ENCODE data around the gene PLPP3.

The PLPP3 gene

GRCh38 chr1:56527548-56528302 lies 51.6 kb downstream of the PLPP3 start:
- DNase-seq (ENCODE audit: insufficient read length, low spot score) = peak; percentile 8
- FAIRE-seq = no peak

GRCh38 chr1:56526571-56527174 lies 52.7 kb downstream of the PLPP3 start:
- FAIRE-seq (no peak), DNase-seq (ENCODE audit: insufficient read length, low spot score) (no peak)

- no peak for DNase-seq (ENCODE audit: insufficient read length, low spot score)
- FAIRE-seq = no peak
Measured at GRCh38 chr1:56525489-56526041, 53.8 kb downstream of the PLPP3 start.

GRCh38 chr1:56524263-56524662 lies 55.1 kb downstream of the PLPP3 start:
- no peak for FAIRE-seq
- no peak for DNase-seq (ENCODE audit: insufficient read length, low spot score)

- FAIRE-seq = no peak
- no peak for DNase-seq (ENCODE audit: insufficient read length, low spot score)
Measured at GRCh38 chr1:56522680-56523079, 56.7 kb downstream of the PLPP3 start.

GRCh38 chr1:56520016-56520601 lies 59.3 kb downstream of the PLPP3 start:
- no peak for FAIRE-seq
- DNase-seq (ENCODE audit: insufficient read length, low spot score) = no peak

- no peak for FAIRE-seq
- no peak for DNase-seq (ENCODE audit: insufficient read length, low spot score)
Measured at GRCh38 chr1:56517404-56518130, 61.8 kb downstream of the PLPP3 start.

GRCh38 chr1:56516539-56517252 lies 62.7 kb downstream of the PLPP3 start:
- FAIRE-seq = no peak
- no peak for DNase-seq (ENCODE audit: insufficient read length, low spot score)

GRCh38 chr1:56515898-56516538 lies 63.3 kb downstream of the PLPP3 start:
- FAIRE-seq (no peak), DNase-seq (ENCODE audit: insufficient read length, low spot score) (no peak)

- DNase-seq (ENCODE audit: insufficient read length, low spot score) = no peak
- no peak for FAIRE-seq
Measured at GRCh38 chr1:56512724-56513494, 66.5 kb downstream of the PLPP3 start.

GRCh38 chr1:56511766-56512165 lies 67.6 kb downstream of the PLPP3 start:
- FAIRE-seq = no peak
- DNase-seq (ENCODE audit: insufficient read length, low spot score) = no peak

- no peak for FAIRE-seq
Measured at GRCh38 chr1:56511364-56511763, 68.0 kb downstream of the PLPP3 start.

GRCh38 chr1:56510642-56511021 lies 68.7 kb downstream of the PLPP3 start:
- FAIRE-seq (no peak), DNase-seq (ENCODE audit: insufficient read length, low spot score) (no peak)

More at GRCh38 chr1:56511364-56511763, 68.0 kb downstream of the PLPP3 start:
- no peak for DNase-seq (ENCODE audit: insufficient read length, low spot score)

GRCh38 chr1:56509713-56510641 lies 69.4 kb downstream of the PLPP3 start:
- no peak for DNase-seq (ENCODE audit: insufficient read length, low spot score)
- FAIRE-seq = no peak

- DNase-seq (ENCODE audit: insufficient read length, low spot score) (no peak), FAIRE-seq (no peak)
Measured at GRCh38 chr1:56508523-56508983, 70.8 kb downstream of the PLPP3 start.

GRCh38 chr1:56507925-56508522 lies 71.3 kb downstream of the PLPP3 start:
- DNase-seq (ENCODE audit: insufficient read length, low spot score) (no peak), FAIRE-seq (no peak)

- FAIRE-seq (no peak), DNase-seq (ENCODE audit: insufficient read length, low spot score) (no peak)
Measured at GRCh38 chr1:56506951-56507491, 72.3 kb downstream of the PLPP3 start.
